H1 (cell line): ENCODE results near the gene PLPP7.
"Not testable (repeated sequence)": the region's sequence is repeated elsewhere in the genome, so short reads cannot be mapped to it uniquely, and the experiment has no call there.

Experiments used
- CHD1 ChIP-seq: IDR thresholded peaks from 2 replicates; pipeline ENCODE4 v1.6.1; 2012; ENCODE audit warnings: low read depth, low read length, improper control_type of control experiment
- MAFK ChIP-seq: IDR thresholded peaks from 2 replicates; pipeline ENCODE4 v1.6.1; 2012; ENCODE audit warnings: low read depth, mild to moderate bottlenecking, improper control_type of control experiment, low read length
- TEAD4 ChIP-seq: IDR thresholded peaks from 2 replicates; pipeline ENCODE4 v1.6.1; 2012; ENCODE audit warnings: low read depth, low read length, inconsistent platforms, mixed read lengths
- ZNF274 ChIP-seq: IDR thresholded peaks from 2 replicates; pipeline ENCODE4 v1.7.0; 2012; ENCODE audit warnings: low read length, borderline replicate concordance; ENCODE audit errors: extremely low read depth

DNA sequence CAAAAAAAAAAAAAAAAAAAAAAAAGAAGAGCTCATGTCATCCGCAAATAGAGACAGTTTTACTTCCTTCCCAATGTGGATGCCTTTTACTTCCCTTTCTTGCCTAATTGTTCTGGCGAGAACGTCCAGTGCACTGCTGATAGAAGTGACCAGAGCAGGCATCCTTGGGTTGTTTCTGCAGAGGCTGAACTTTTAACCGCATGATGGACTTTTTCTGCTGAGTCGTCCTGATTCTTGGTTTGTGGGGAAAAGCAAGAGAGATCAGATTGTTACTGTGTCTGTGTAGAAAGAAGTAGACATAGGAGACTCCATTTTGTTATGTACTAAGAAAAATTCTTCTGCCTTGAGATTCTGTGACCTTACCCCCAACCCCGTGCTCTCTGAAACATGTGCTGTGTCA is 67.0 kb downstream of the PLPP7 start:
- not testable (repeated sequence) for TF ChIP-seq TEAD4, CHD1, ZNF274
- peak; percentile 28; the same call in 1 of the 2 replicates for TF ChIP-seq MAFK
